ENCODE measurements around the gene GFRA1.
A peak's percentile ranks its signal among the peaks of the same experiment; 100 is the strongest.

GFRA1 gene

GRCh38 chr10:116272440-116273283 is at the start of gene GFRA1:
TSS of gene GFRA1 (minus strand) at chr10:116273206. CDS start at chr10:116272029, 1,177 bp downstream.
- DNase-seq (ENCODE audit: low read depth): peak; percentile 4

- DNase-seq (ENCODE audit: low read depth): no peak
These were observed 43.5 kb upstream of the GFRA1 start for GRCh38 chr10:116316503-116316902.

DNA sequence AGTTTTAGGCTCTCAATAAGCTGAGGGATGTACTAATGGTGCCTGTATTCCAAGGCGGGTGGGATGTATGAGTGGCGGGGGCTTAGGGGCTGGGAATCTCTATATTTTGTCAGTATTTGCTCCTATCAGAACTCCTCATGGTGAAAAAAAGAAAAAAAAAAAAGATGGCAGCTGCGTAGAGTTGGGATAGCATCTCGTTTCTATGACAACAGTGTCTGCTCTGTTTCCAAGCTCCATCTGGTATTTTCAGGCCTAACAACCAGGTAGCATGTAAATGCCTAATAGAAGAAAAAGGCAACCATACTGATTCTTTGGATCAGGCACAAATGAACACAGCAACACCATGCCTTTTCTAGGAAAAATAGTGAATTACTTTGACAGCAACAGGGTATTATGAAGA is 39.5 kb upstream of the GFRA1 start:
- no peak for DNase-seq (ENCODE audit: low read depth)

GRCh38 chr10:116311706-116312490 is 38.9 kb upstream of the GFRA1 start:
- DNase-seq (ENCODE audit: low read depth): no peak

DNA sequence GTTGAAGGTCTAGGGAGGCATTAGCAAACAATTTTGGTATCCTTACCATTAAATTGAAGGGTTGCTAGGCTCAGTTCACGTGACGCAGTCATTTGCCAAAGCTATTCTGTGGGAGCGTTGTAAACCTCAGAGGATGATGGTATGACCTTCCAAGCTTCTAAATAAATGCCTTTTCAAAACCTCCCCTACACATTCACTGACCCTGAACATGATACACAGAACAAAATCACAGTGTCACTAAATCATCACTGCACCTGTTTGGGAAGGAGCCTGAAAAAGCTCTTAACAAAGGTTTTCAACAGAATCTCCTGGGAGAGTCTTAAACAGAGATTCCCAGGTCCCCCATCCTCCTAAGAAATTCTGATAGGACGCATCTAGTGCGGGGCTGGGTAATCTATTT is 38.0 kb upstream of the GFRA1 start:
- no peak for DNase-seq (ENCODE audit: low read depth)

GRCh38 chr10:116307455-116307854 is 34.4 kb upstream of the GFRA1 start:
- DNase-seq (ENCODE audit: low read depth): no peak

DNA sequence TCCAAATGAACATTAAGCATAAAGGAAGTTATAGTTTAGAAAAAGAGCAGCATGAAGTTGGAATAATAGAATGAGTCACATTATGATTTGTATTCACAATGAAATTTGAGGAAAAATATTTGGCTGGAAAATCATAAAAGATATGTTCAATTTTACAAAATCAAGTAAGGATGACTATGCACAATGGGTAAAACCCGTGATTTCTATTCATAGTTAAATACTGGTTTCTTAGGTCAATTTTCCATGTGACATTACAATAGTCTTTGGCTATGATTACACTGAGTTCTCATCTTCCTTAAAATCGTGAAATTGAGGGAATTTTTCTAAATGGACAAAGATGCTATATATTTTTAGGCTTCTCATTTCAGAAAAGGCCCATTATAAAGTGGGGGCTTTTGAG is 33.8 kb upstream of the GFRA1 start:
- DNase-seq (ENCODE audit: low read depth): no peak

DNA sequence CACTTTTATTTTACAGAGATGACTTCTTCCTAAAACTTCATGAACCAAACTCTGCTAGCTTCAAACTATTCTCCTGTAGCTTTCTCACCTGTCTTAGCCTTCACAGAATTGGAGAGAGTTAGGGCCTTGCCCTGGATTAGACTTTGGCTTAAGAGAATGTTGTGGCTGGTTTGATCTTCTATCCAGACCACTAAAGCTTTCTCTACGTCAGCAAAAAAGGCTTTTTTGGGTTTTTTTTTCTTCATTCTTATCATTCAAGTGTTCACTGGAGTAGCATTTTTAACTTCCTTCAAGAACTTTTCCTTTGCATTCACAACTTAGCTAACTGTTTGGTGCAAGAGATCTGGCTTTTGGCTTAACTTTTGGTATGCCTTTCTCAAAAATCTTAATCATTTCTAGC is 31.9 kb upstream of the GFRA1 start:
- no peak for DNase-seq (ENCODE audit: low read depth)

DNA sequence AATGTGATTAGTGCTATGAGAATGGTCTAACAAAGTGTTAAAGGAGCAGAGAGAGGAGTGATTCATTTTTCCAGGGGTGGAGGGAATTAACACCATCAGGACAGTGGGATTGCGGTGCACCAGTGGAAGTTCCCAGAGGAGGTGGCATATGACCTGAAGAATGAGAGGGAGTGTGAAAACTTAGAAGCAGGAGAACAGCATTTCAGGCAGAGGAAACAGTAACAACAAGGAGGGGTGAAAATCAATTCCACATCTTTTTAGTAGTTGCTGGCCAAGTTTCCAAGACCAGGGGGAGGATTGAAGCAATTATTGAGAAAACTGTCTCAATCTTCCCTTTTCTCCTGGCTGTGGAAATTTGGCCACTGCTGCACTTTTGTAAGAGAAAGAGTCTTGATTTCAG is 27.5 kb upstream of the GFRA1 start:
- no peak for DNase-seq (ENCODE audit: low read depth)

DNA sequence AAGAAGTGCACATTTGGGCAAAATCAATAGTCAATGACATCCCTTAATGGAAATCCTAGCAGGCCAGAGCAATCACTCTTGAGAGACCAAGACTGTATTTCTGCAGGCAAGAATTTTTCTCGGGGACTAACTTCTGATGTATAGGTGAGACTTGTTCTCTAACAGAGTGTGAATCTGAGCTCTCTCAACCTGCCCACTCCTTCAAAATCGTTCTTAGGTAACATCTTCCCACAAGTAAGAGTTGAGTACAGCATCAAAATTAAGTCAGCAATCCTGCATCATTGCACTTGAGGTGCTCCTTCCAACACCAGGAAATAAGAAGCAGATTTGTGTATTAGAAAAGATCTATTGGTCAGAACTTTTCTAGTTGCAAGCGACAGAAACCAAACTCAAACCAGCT is 25.6 kb upstream of the GFRA1 start:
- DNase-seq (ENCODE audit: low read depth): no peak

DNA sequence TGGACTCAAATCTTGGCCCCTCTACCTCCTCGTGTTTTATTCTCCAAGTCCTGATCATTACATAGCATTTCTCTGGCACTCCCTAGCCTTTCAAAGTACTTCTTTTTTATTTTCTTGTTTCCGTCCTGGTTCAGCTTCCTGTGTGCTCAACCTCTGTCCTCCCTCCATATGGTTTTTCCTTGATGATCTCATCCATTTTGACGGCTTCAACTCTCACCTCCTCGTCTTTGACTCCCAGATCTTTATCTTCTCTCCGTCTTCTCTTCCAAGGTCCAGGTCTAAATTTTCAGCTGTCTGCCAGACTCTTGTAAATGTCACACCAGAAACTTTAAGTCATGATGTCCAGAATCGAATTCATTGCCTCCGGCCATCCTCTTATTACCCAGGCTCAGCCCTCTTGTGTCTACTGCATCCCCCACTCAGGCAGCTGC is 23.3 kb upstream of the GFRA1 start:
- no peak for DNase-seq (ENCODE audit: low read depth)

GRCh38 chr10:116292493-116292892 is 19.5 kb upstream of the GFRA1 start:
- DNase-seq (ENCODE audit: low read depth): no peak

DNA sequence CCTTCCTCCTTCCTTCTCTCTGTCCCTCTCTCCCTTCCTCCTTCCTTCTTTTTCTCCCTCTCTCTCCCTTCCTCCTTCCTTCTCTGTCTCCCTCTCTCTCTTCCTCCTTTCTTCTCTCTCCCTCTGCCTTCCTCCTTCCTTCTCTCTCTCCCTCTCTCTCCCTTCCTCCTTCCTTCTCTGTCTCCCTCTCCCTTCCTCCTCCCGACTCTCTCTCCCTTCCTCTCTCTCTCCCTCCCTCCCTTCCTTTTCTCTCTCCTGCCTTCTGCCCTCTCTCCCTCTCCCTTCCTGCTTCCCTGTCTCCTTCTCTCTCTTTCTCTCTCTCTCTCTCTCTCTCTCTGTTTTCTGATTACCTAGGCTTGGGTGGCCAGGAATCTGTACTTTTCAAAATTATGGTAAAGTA is 16.6 kb upstream of the GFRA1 start:
- DNase-seq (ENCODE audit: low read depth): no peak

GRCh38 chr10:116287906-116288501 is 15.0 kb upstream of the GFRA1 start:
- no peak for DNase-seq (ENCODE audit: low read depth)

GRCh38 chr10:116286626-116287200 is 13.7 kb upstream of the GFRA1 start:
- DNase-seq (ENCODE audit: low read depth): no peak

DNA sequence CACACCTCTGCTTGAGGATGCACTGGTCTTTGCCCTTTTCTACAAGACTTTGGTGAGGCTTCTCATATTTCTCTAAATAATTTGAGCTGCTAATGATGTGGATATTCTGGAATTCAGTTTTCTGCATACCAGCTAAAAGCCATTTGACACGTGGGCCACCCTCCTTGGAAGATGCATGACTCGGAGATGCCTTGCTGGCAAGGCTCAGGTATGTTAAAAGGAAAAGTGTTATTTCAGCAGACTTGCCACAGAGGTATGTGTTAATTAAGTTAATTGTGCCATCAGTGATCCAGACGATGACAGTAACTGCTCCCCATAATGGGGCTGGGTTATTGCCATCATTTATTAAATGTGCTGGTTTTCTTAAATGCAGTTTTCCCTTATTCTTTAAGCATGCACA is 8.8 kb upstream of the GFRA1 start:
- DNase-seq (ENCODE audit: low read depth): no peak

DNA sequence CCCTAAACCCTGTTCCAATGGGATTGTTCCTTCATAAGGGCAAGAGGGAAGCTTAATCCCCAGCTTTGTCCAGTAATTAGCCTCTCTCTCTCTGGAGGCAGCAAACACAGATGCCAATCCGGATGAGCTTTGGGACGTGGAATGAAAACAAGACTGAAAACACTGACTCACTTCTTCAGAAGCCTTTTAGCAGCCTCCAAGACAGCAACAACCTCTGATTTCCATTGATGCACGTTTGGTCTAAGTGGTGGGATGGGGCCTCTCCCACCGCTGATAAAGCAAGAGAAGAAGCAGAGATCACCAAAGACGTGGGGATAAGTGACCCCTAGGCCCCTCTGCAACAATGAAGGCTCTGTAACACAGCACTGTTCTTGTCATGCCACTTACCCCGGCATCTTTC is 5.8 kb upstream of the GFRA1 start:
- peak; percentile 3 for DNase-seq (ENCODE audit: low read depth)

DNA sequence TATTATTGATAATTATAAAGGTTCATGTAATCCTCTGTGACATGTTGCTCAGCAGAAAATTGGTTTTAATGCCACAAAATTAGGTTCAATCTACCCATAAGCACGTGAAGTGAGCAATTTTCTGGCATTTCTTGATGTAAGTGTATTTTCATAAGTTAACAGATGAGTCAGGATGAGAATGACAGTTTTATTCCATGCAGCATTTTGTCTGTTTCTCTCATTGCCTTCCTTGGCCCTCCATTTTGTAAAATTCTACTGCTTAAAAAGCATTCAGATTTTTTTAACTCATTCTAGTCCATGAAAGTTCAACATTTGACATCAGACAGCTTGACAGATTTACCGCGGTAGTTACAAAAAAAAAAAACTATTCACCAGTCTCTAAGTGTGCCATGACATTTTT is 4.0 kb upstream of the GFRA1 start:
- no peak for DNase-seq (ENCODE audit: low read depth)

- no peak for DNase-seq (ENCODE audit: low read depth)
These were observed 1.3 kb upstream of the GFRA1 start for GRCh38 chr10:116274064-116274904.

DNA sequence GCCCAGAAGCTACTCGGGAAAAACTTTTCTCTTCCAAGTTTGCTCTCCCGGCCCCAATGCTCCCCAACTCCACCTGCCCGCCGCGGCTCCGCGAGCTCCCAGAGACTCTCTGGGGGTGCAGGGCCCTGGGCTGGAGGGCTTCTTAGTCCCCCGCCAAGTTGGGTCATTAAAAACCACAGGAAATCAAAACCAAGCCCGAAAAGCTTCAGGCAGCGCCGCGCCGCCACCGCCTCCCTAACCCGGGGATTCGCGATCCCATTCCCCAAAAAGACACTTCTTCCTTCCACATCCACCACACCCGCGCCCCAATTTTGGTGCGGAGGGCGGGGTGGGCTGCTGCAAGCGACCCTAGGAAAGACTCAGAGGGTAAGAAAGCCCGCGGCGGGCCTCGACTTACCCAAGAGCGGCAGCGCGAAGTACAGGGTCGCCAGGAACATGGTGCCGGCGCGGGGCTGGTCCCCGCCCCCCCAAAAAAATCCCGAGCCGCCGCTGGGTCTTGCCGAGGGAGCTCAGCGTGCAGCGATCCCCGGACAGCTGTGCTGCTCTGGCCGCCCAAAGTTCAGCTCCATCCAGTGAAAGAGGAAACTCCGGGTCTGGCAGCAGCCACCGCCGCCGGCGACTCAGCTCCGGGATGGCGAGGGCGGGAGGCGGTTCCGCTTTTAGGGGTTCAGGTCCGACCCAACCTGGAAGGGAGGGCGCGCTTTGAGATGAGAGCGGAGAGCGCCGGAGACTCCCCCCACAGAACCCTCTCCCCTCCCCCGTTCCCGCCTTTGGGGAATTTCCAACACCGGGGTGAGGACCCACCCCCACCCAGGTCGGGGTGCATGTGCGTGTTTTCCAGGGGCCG is 1.2 kb downstream of the GFRA1 start:
- no peak for DNase-seq (ENCODE audit: low read depth)
